ENCODE data around the gene RAB3B.
A peak's percentile ranks its signal among the peaks of the same experiment; 100 is the strongest.

The RAB3B gene, protein sequence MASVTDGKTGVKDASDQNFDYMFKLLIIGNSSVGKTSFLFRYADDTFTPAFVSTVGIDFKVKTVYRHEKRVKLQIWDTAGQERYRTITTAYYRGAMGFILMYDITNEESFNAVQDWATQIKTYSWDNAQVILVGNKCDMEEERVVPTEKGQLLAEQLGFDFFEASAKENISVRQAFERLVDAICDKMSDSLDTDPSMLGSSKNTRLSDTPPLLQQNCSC

DNA sequence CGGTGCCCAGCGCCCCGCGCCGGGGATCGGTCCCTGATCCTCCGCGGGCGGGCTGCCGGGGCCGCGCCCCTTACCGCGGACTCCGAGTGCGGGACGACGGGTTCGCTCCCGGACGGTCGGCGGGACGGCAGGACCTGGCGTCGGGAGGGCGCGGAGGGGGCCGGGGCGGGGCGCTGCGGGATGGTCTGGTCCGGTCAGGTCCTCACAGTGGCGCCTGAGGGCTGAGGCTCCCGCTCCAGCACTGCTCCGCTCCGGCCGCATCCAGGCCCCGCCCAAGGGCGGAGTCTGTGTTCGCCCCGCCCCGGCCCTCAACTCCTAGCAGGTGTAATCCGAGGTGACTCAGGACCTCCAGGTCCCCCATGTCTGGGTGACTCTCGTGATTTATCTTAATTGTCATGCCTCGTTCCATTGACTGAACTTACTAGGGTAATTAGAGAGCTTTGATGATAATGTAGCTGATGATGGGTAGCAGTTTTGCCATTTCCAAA lies at the start of gene RAB3B:
Gene RAB3B, minus strand, starts transcription at position 223 of the 488 bp plus-strand sequence. CDS start 13,583 bp downstream, outside the sequence.
- TF ChIP-seq, protein P1, sequence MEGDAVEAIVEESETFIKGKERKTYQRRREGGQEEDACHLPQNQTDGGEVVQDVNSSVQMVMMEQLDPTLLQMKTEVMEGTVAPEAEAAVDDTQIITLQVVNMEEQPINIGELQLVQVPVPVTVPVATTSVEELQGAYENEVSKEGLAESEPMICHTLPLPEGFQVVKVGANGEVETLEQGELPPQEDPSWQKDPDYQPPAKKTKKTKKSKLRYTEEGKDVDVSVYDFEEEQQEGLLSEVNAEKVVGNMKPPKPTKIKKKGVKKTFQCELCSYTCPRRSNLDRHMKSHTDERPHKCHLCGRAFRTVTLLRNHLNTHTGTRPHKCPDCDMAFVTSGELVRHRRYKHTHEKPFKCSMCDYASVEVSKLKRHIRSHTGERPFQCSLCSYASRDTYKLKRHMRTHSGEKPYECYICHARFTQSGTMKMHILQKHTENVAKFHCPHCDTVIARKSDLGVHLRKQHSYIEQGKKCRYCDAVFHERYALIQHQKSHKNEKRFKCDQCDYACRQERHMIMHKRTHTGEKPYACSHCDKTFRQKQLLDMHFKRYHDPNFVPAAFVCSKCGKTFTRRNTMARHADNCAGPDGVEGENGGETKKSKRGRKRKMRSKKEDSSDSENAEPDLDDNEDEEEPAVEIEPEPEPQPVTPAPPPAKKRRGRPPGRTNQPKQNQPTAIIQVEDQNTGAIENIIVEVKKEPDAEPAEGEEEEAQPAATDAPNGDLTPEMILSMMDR (conservative IDR thresholded peaks at IDR 0.05) = no peak
- H3K27ac ChIP-seq = peak within 1 kb of the TSS; percentile 78

DNA sequence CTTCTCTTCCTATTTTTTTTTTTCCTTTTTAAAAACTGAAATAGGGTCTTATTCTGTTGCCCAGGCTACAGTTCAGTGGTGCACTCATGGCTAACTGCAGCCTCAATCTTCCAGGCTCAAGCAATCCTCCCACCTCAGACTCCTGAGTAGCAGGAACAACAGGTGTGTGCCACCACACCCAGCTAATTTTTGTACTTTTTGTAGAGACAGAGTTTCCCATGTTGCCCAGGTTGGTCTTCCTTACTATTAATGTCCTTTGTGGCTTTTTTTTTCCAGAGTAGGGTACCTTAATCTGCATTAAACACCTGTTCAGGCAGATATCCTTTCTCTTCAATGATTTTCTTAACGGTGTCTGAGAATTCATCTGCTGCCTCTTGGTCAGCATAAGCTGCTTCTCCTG lies 47.4 kb upstream of the RAB3B start:
- TF ChIP-seq, protein P1 (conservative IDR thresholded peaks at IDR 0.05) = no peak
- no peak overlapping the region for H3K27ac ChIP-seq

DNA sequence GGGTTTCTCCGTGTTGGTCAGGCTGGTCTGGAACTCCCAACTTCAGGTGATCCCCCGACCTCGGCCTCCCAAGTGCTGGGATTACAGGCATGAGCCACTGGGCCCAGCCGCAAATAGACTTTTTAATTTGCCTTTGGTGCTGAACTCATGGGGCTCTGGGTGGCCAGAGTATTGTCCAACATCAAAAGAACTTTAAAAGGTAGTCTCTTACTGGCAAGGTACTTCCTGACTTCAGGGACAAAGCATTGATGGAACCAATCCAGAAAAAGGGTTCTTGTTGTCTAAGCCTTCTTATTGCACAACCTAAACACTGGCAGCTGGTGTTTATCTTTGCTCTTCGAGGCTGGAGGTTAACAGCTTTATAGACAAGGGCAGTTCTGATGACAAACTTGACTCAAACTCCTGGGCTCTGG lies 46.9 kb upstream of the RAB3B start:
- H3K27ac ChIP-seq = no peak overlapping the region
- TF ChIP-seq, protein P1 (conservative IDR thresholded peaks at IDR 0.05) = no peak

DNA sequence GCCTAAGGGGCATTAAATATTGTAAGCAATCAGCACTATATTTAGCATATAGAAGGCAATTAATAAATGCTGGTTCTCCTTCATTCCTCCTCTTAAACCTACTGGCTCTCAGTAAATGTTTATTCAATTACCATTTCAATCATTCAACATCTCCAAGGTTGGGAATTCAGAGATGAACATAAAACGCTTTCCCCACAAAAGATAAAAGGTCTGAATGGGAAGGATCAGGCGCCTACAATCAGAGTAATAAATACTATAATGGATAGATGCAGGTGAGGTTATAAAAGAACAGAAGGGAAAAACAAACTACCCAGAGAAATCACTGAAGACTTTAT lies 43.5 kb upstream of the RAB3B start:
- TF ChIP-seq, protein P1 (conservative IDR thresholded peaks at IDR 0.05) = no peak
- peak overlapping the region; percentile 91 for H3K27ac ChIP-seq

DNA sequence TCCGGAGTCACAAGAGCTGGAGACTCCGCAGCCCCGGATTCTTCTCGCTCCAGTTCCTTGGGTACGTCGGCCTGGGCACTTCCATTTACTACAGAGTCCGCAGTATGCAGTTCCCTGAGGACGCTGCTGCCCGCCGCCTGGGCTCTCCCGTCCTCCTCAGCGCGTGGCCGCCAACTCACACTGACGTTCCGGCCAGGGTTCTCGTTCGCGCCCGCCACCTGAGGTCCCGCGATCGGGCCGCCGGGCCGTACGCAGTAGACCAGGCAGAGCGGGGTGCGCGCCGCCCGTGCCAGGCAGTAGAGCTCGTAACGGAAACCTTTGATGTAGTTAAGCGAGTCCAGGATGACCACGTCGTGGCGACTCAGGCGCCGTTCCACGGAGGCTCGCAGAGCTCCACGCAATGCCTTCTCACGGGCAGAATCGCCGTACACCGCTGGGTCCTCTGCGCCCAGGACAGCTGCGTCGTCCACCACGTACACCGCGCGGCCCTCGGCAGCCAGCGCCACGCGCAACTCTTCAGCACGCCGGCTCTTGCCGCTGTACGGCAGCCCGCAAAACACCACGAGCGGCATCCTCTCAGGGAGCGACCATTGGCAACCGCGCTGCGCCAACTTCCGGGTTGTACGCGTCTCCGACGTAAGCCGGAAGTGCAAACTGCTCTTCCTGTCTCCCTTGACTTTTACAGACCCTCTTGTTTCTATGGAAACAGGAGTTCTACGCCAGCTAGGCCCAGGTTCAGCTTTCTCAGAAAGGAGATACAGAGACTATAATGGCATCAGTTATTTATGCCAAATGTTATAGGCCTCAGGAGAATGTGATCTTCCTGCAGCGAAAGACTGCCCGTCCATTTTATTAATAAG lies 42.9 kb upstream of the RAB3B start, which contains the start of gene KTI12:
Gene KTI12, minus strand, starts transcription at position 621 of the 860 bp plus-strand sequence. Its CDS starts 49 bp downstream, at position 572.
- H3K27ac ChIP-seq = peak within 1 kb of the TSS; percentile 91

DNA sequence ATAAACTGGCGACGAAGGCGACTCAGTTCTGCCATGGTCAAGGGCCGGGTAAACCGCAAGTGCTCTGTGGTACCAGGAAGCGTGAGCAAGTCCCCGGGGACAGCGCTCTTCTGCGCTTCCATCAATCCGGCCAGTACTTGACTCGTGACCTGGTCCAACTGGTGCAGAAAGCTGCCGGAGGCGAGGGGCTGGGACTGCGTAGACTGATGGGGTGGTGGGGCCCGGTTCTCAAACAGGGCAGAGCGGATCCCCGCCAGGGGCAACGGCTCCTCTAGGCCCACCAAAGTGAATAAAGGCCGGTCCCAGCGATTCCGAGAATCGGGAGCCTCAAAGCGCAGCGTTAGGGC lies 42.3 kb upstream of the RAB3B start:
- H3K27ac ChIP-seq = peak overlapping the region; percentile 91
- TF ChIP-seq, protein P1 (conservative IDR thresholded peaks at IDR 0.05) = no peak

More for the DNA sequence above, 42.9 kb upstream of the RAB3B start, which contains the start of gene KTI12:
- TF ChIP-seq, protein P1 (conservative IDR thresholded peaks at IDR 0.05) = no peak

DNA sequence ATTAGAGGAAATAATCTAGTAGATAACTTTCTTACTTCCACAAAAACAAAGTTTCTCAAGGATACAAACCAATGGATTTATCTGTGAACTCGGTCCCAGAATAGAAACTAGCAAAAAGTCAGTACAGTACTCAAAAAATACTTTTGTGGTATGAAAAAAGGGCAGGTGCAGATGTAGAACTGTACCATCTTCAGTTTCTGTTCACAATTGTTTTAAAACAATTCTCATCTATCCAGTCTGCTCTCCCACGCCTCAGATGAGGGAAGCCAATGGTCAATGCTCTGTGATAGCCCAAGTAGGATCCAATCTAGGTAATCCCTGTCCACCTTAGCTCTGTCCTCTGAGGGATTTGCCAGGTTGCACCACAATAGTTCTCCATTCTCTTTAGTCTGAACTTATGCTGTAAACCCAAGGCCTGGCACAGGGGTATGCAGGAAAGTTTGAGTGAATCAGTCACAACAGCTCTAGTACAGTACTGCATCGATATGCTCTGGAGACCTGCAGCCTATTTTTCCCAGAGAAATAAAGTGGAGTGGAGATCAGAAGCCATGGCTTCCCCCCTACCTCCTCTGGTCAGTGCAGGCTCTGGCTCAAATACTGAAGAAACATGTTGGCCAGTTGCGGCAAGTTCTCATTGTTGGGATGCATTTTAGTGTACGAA lies 41.8 kb upstream of the RAB3B start:
- peak overlapping the region; percentile 91 for H3K27ac ChIP-seq
- TF ChIP-seq, protein P1 (conservative IDR thresholded peaks at IDR 0.05) = no peak

DNA sequence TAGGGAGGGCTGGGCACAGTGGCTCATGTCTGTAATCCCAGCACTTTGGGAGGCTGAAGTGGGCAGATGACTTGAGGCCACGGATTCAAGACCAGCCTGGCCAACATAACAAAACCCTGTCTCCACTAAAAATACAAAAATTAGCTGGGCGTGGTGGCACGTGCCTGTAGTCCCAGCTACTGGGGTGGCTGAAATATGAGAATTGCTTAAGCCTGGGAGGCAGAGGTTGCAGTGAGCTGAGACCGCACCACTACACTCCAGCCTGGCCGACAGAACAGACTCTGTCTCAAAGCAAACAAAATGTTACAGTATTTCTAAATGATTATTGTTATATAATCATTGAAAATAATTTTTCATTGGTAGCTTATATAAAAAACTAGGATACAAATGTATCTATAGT lies 38.3 kb upstream of the RAB3B start:
- H3K27ac ChIP-seq = peak overlapping the region; percentile 86

All from VCaP (cell line).